HepG2 (cell line): ENCODE measurements around the gene ETS2. TPM values are rescaled to one million over a fixed set of nuclear protein-coding genes. Genes with fewer than 3 reads are reported as not detected.

Source experiments
- ATAC-seq: fragments of 200-7000 bp; cut with Tn5 transposase; 3 replicates; pipeline ENCODE4 v1.9.1; 2020; ENCODE audit warnings: mild to moderate bottlenecking, moderate library complexity
- BruUV-seq: library from RNA; stranded (reverse); fragments of 400-500 nt; replicated peaks from 2 replicates; lab custom pipeline; 2021; lab: Mats Ljungman, UMichigan
- CTCF ChIA-PET: fragments of 300-600 bp; formaldehyde crosslinking; extraction: SDS; loops from one replicate; lab custom pipeline; 2021; ENCODE audit warnings: low total read pairs, inconsistent platforms, low intra/inter-chr PET ratio; lab: Yijun Ruan, JAX
- POLR2A ChIA-PET: fragments of 350-600 bp; sonication (Branson Sonifier 250); formaldehyde crosslinking; loops from one replicate; lab custom pipeline; 2020; ENCODE audit warnings: antibody characterized with exemption, inconsistent platforms; lab: Yijun Ruan, JAX
- DNase-seq: peaks from one replicate; pipeline ENCODE4 v3.0.0-alpha.2; 2015; ENCODE audit warnings: low spot score
- FAIRE-seq: peaks from 3 replicates; lab custom pipeline; 2011; peaks lifted over from hg19 to GRCh38; lab: Jason Lieb, UNC
- H2AFZ ChIP-seq: one replicate; pipeline ENCODE4 v1.6.1; 2011; ENCODE audit warnings: low read length, inconsistent platforms
- H3K27ac ChIP-seq: fragments of 300-600 bp; 3 replicates; pipeline ENCODE4 v1.8.0; 2011; ENCODE audit warnings: mixed run types, mild to moderate bottlenecking, mixed read lengths, low read length, inconsistent platforms; ENCODE audit not compliant: insufficient read depth; ENCODE audit errors: extremely low read length
- H3K27me3 ChIP-seq, 2 experiments: fragments of 200-600 bp in 1 of 2; 2 replicates in 1 of 2; 3 replicates in 1 of 2; pipeline versions ENCODE4 v1.6.0 to v1.8.0; 2011; ENCODE audit warnings: low read length in 2 of 2, mild to moderate bottlenecking in 2 of 2, moderate library complexity in 2 of 2, inconsistent platforms in 1 of 2; ENCODE audit not compliant: insufficient read depth in 2 of 2, control insufficient read depth in 1 of 2
- H3K36me3 ChIP-seq, 2 experiments: fragments of 200-600 bp in 1 of 2; replicated peaks in 1 of 2; 2 replicates in 1 of 2; 3 replicates in 1 of 2; pipeline versions ENCODE4 v1.5.1 to v1.8.0; 2011; ENCODE audit warnings: low read length in 2 of 2, inconsistent platforms in 1 of 2; ENCODE audit not compliant: insufficient read depth in 2 of 2, control insufficient read depth in 1 of 2
- H3K4me1 ChIP-seq: 2 replicates; pipeline ENCODE4 v1.5.1; 2012; ENCODE audit warnings: low read length, inconsistent platforms; ENCODE audit not compliant: insufficient read depth
- H3K4me2 ChIP-seq: 2 replicates; pipeline ENCODE4 v1.6.0; 2011; ENCODE audit warnings: low read depth, low read length, inconsistent platforms
- H3K4me3 ChIP-seq, 3 experiments: fragments of 200-600 bp in 1 of 3; sonication (generic), shearing (Covaris generic) in 1 of 3; replicated peaks in 1 of 3; 2 replicates each; pipeline ENCODE4 v1.5.1; 2011 to 2016; ENCODE audit warnings: low read length in 3 of 3, inconsistent platforms in 2 of 3, low read depth in 2 of 3, mild to moderate bottlenecking in 2 of 3, control low read depth in 1 of 3, mixed read lengths in 1 of 3; ENCODE audit not compliant: insufficient read depth in 1 of 3
- H3K79me2 ChIP-seq: one replicate; pipeline ENCODE4 v1.6.1; 2011; ENCODE audit warnings: low read length, inconsistent platforms; ENCODE audit not compliant: insufficient read depth
- H3K9ac ChIP-seq: 2 replicates; pipeline ENCODE4 v1.6.0; 2011; ENCODE audit warnings: mild to moderate bottlenecking, low read depth, low read length, inconsistent platforms; ENCODE audit not compliant: insufficient read depth
- H3K9me3 ChIP-seq: 2 replicates; pipeline ENCODE4 v1.5.1; 2012; ENCODE audit warnings: mild to moderate bottlenecking, low read length
- H4K20me1 ChIP-seq: 2 replicates; pipeline ENCODE4 v1.6.0; 2011; ENCODE audit warnings: inconsistent platforms, mild to moderate bottlenecking, low read length, moderate library complexity; ENCODE audit not compliant: insufficient read depth
- MBD4 ChIP-seq: IDR thresholded peaks from 2 replicates; pipeline ENCODE4 v1.6.1; 2012; ENCODE audit warnings: low read length, inconsistent platforms, borderline replicate concordance
- MIXL1 ChIP-seq: IDR thresholded peaks from 2 replicates; pipeline ENCODE4 v1.6.1; 2016
- NFKB2 ChIP-seq: sonication (generic); formaldehyde crosslinking; IDR thresholded peaks from 2 replicates; pipeline ENCODE4 v1.4.0; 2020; ENCODE audit warnings: missing genetic modification reagents, borderline replicate concordance
- TBX3 ChIP-seq: fragments of 450-650 bp; IDR thresholded peaks from 2 replicates; pipeline ENCODE4 v1.6.1; 2017; ENCODE audit warnings: antibody characterized with exemption, mild to moderate bottlenecking, inconsistent platforms, borderline replicate concordance
- ZNF205 ChIP-seq: IDR thresholded peaks from 2 replicates; pipeline ENCODE4 v1.6.1; 2018; ENCODE audit warnings: missing biosample characterization, missing genetic modification reagents
- ZNF3 ChIP-seq: IDR thresholded peaks from 2 replicates; pipeline ENCODE4 v1.7.0; 2017; ENCODE audit warnings: inconsistent platforms
- ZNF567 ChIP-seq: sonication (generic); formaldehyde crosslinking; IDR thresholded peaks from 2 replicates; pipeline ENCODE4 v1.8.1; 2023; ENCODE audit warnings: mild to moderate bottlenecking, missing genetic modification reagents, borderline replicate concordance
- WGBS: methylation state at CpG from one replicate; pipeline ENCODE4 v1.1.6; 2017; ENCODE audit warnings: low lambda C conversion rate; 5-methylcytosine and 5-hydroxymethylcytosine counted together
- in situ Hi-C: cut with HindIII; loops from 2 replicates; pipeline ENCODE4 v1.10.0; 2017; ENCODE audit warnings: low pct_unique_long_range_greater_than_20kb; ENCODE audit not compliant: extremely low pct_ligation_motif_present
- intact Hi-C: fragments of 100-400 bp; cut with micrococcal nuclease; formaldehyde crosslinking; loops from one replicate; pipeline ENCODE4 v1.10.0; 2022; ENCODE audit not compliant: unreplicated experiment
- polyA plus RNA-seq, 8 experiments: library from polyadenylated mRNA; depleted of rRNA in 3 of 8; stranded (reverse) in 7 of 8; unstranded in 1 of 8; fragments of >200 nt; fragmentation: Illumina TruSeq in 4 of 8; extraction: Trizol in 4 of 8; gene quantifications; 2 replicates each; pipeline versions ENCODE4 v1.2.1 to v1.2.3, GENCODE V29; 2011 to 2016; ENCODE audit warnings: low read depth in 4 of 8, missing spikeins in 1 of 8, mixed read lengths in 1 of 8; ENCODE audit not compliant: insufficient read depth in 1 of 8
- total RNA-seq, 5 experiments: library from RNA; depleted of rRNA; stranded (reverse); fragments of >200 nt; fragmentation: Illumina TruSeq; extraction: Trizol; gene quantifications; 2 replicates each; pipeline ENCODE4 v1.2.3, GENCODE V29; 2016; ENCODE audit warnings: low read depth in 1 of 5
- TF ChIP-seq, protein P1 (sequence below): sonication (generic); formaldehyde crosslinking; IDR thresholded peaks from 2 replicates; pipeline ENCODE4 v1.5.0; 2020; ENCODE audit warnings: mild to moderate bottlenecking, missing genetic modification reagents, borderline replicate concordance
- TF ChIP-seq, protein P2 (sequence below): sonication (generic); formaldehyde crosslinking; IDR thresholded peaks from 2 replicates; pipeline ENCODE4 v1.4.0; 2020; ENCODE audit warnings: missing genetic modification reagents

ETS2 gene
- total and polyA plus RNA-seq, 2 of the 13 experiments (the other 11 are each of a cell fraction or from before 2014, with no cell fraction given) = 24.6 to 64.4 TPM

DNA sequence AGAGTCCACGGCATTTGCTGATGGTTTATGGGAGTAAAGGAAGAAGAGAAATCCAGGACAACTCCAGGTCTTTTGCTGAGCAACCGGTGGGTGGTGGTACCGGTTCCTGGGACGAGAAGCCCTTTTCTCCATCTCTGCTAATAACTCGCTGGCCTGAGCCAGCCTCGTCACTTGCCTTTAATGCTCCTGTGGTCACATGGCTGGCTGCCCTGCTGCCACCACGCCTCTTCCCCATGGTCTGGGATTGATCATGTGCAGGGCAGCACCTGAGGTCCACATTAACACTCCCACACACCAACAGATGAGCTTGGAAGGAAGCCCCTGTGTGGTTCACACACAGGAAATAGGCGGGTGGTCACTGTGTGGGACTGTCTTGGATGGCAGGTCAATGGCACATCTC is 10.3 kb upstream of the ETS2 start:
- POLR2A ChIA-PET = interaction anchor here (3.5 kb wide), 1 partner anchor 8 kb away, joined by 44 read pairs; no protein-coding TSS in a partner anchor
- Histone ChIP-seq H3K79me2 (no peaks in the 10 kb centered on the region), H3K4me2 (no peak overlapping the region), H3K9ac (0 out of 2 replicates have a peak overlapping the region, but pooled peaks have one; percentile 3), H3K36me3 (no peaks in the 10 kb centered on the region), H3K27ac (no peak overlapping the region), H4K20me1 (no peaks in the 10 kb centered on the region), H3K4me1 (peaks cover 66% of the 10 kb centered on the region), H3K9me3 (no peaks in the 10 kb centered on the region), H2AFZ (no peak overlapping the region), H3K4me3 (no peak overlapping the region), H3K27me3 (no peaks in the 10 kb centered on the region)
- CTCF ChIA-PET = interaction anchor here (1.3 kb wide), 1 partner anchor 62 kb away, joined by 3 read pairs; no protein-coding TSS in a partner anchor
- TF ChIP-seq ZNF205 (no peak), NFKB2 (CRISPR knock-in tag) (0 out of 2 replicates have a peak, but pooled peaks have one; percentile 38)
- no TSS peak for BruUV-seq
- ATAC-seq (no peak), FAIRE-seq (no peak), DNase-seq (no peak)
- in situ Hi-C loops (no loop called here), intact Hi-C loops (no loop called here)
- WGBS = 86% methylated on average over 8 of the region's 8 CpGs

DNA sequence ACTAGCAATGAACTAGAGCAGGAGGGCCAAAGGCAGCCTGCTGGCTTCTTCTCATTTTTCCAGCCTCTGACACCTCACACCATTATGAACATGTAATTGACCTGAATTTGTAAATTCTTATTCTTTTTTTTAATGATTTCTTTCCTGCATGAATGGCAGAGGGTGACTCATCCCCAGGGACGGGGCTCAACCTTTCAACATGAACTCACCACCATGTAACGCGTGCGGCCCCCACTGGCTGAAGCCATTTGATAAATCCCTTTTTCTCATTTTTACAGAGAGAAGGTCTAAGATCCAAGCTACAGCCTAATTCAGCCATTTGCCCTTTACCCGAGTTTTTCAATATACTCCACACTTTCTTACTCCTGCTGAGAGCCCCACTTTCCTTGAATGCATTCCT is 9.3 kb upstream of the ETS2 start:
- ATAC-seq (no peak), DNase-seq (no peak), FAIRE-seq (no peak)
- no peaks in the 10 kb centered on the region for H3K79me2 ChIP-seq
- no peak overlapping the region for H3K9ac ChIP-seq
- 85% methylated on average over 5 of the region's 5 CpGs for WGBS
- H3K27me3 ChIP-seq = no peaks in the 10 kb centered on the region
- no peak overlapping the region for H3K4me3 ChIP-seq
- no peaks in the 10 kb centered on the region for H3K9me3 ChIP-seq
- H4K20me1 ChIP-seq = no peaks in the 10 kb centered on the region
- in situ Hi-C loops = no loop called here
- H3K27ac ChIP-seq = no peak overlapping the region
- BruUV-seq = no TSS peak
- ChIA-PET POLR2A (interaction anchor here (3.5 kb wide), 1 partner anchor 9 kb away, joined by 44 read pairs; no protein-coding TSS in a partner anchor), CTCF (no interaction called here)
- intact Hi-C loops = no loop called here
- H2AFZ ChIP-seq = no peak overlapping the region
- H3K4me1 ChIP-seq = peaks cover 76% of the 10 kb centered on the region
- H3K36me3 ChIP-seq = no peaks in the 10 kb centered on the region
- H3K4me2 ChIP-seq = no peak overlapping the region
- TF ChIP-seq ZNF3 (CRISPR knock-in tag) = no peak
- no peak for TF ChIP-seq ZNF567 (CRISPR knock-in tag)
- TF ChIP-seq TBX3 = no peak
- TF ChIP-seq, protein P1, sequence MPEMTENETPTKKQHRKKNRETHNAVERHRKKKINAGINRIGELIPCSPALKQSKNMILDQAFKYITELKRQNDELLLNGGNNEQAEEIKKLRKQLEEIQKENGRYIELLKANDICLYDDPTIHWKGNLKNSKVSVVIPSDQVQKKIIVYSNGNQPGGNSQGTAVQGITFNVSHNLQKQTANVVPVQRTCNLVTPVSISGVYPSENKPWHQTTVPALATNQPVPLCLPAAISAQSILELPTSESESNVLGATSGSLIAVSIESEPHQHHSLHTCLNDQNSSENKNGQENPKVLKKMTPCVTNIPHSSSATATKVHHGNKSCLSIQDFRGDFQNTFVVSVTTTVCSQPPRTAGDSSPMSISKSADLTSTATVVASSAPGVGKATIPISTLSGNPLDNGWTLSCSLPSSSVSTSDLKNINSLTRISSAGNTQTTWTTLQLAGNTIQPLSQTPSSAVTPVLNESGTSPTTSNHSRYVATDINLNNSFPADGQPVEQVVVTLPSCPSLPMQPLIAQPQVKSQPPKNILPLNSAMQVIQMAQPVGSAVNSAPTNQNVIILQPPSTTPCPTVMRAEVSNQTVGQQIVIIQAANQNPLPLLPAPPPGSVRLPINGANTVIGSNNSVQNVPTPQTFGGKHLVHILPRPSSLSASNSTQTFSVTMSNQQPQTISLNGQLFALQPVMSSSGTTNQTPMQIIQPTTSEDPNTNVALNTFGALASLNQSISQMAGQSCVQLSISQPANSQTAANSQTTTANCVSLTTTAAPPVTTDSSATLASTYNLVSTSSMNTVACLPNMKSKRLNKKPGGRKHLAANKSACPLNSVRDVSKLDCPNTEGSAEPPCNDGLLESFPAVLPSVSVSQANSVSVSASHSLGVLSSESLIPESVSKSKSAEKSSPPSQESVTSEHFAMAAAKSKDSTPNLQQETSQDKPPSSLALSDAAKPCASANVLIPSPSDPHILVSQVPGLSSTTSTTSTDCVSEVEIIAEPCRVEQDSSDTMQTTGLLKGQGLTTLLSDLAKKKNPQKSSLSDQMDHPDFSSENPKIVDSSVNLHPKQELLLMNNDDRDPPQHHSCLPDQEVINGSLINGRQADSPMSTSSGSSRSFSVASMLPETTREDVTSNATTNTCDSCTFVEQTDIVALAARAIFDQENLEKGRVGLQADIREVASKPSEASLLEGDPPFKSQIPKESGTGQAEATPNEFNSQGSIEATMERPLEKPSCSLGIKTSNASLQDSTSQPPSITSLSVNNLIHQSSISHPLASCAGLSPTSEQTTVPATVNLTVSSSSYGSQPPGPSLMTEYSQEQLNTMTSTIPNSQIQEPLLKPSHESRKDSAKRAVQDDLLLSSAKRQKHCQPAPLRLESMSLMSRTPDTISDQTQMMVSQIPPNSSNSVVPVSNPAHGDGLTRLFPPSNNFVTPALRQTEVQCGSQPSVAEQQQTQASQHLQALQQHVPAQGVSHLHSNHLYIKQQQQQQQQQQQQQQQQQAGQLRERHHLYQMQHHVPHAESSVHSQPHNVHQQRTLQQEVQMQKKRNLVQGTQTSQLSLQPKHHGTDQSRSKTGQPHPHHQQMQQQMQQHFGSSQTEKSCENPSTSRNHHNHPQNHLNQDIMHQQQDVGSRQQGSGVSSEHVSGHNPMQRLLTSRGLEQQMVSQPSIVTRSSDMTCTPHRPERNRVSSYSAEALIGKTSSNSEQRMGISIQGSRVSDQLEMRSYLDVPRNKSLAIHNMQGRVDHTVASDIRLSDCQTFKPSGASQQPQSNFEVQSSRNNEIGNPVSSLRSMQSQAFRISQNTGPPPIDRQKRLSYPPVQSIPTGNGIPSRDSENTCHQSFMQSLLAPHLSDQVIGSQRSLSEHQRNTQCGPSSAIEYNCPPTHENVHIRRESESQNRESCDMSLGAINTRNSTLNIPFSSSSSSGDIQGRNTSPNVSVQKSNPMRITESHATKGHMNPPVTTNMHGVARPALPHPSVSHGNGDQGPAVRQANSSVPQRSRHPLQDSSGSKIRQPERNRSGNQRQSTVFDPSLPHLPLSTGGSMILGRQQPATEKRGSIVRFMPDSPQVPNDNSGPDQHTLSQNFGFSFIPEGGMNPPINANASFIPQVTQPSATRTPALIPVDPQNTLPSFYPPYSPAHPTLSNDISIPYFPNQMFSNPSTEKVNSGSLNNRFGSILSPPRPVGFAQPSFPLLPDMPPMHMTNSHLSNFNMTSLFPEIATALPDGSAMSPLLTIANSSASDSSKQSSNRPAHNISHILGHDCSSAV (CRISPR knock-in tag) = no peak
- TF ChIP-seq, protein P2, sequence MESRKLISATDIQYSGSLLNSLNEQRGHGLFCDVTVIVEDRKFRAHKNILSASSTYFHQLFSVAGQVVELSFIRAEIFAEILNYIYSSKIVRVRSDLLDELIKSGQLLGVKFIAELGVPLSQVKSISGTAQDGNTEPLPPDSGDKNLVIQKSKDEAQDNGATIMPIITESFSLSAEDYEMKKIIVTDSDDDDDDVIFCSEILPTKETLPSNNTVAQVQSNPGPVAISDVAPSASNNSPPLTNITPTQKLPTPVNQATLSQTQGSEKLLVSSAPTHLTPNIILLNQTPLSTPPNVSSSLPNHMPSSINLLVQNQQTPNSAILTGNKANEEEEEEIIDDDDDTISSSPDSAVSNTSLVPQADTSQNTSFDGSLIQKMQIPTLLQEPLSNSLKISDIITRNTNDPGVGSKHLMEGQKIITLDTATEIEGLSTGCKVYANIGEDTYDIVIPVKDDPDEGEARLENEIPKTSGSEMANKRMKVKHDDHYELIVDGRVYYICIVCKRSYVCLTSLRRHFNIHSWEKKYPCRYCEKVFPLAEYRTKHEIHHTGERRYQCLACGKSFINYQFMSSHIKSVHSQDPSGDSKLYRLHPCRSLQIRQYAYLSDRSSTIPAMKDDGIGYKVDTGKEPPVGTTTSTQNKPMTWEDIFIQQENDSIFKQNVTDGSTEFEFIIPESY (CRISPR knock-in tag) = peak; percentile 73
- TF ChIP-seq MIXL1 (CRISPR knock-in tag) = no peak
- no peak for TF ChIP-seq MBD4
